Duodenal mucosa (tissue), 2 donors: ENCODE measurements around the gene OR52B6.
A peak's percentile ranks its signal among the peaks of the same experiment; 100 is the strongest.

Experiments
- H3K27ac ChIP-seq: one replicate; pipeline ENCODE4 v1.7.0; 2013; ENCODE audit warnings: low read depth, low read length
- H3K27me3 ChIP-seq, 2 donors: one replicate each; pipeline ENCODE4 v1.7.0; 2013; ENCODE audit warnings: low read length in 2 of 2, control low read depth in 1 of 2; ENCODE audit not compliant: insufficient read depth in 2 of 2, control insufficient read depth in 1 of 2
- H3K36me3 ChIP-seq, 2 donors: one replicate each; pipeline ENCODE4 v1.7.0; 2013; ENCODE audit warnings: low read length in 2 of 2, control low read depth in 1 of 2; ENCODE audit not compliant: insufficient read depth in 2 of 2, control insufficient read depth in 1 of 2
- H3K4me1 ChIP-seq, 2 donors: one replicate each; pipeline ENCODE4 v1.7.0; 2013; ENCODE audit warnings: low read length in 2 of 2, control low read depth in 1 of 2; ENCODE audit not compliant: insufficient read depth in 2 of 2, control insufficient read depth in 1 of 2
- H3K4me3 ChIP-seq, 2 donors: one replicate each; pipeline ENCODE4 v1.7.0; 2013; ENCODE audit warnings: low read length in 2 of 2, low read depth in 1 of 2
- H3K9ac ChIP-seq, 2 donors: one replicate each; pipeline ENCODE4 v1.7.0; 2013; ENCODE audit warnings: low read length in 2 of 2, low read depth in 1 of 2
- H3K9me3 ChIP-seq, 2 donors: one replicate each; pipeline ENCODE4 v1.7.0; 2013; ENCODE audit warnings: low read length in 2 of 2, control low read depth in 1 of 2; ENCODE audit not compliant: control insufficient read depth in 1 of 2

Gene OR52B6

DNA sequence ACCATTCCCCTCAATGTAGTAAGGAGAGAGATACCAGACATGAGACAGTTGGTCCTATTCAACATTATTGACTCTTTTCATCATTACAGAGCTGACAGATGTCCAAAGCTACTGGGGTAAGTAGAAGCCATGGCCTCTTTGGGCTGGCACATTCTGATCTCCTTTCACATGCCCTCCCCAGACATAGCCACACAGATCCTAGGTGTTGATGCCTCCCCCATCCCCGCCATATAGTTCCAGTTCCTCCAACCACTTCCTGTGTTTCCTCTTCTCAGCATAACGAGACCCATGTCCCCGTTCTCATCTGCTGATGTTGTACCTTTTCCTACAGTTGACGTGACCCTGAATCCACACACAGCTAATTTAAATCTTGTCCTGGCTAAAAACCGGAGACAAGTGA, 29.8 kb downstream of the OR52B6 start:
- Histone ChIP-seq H3K36me3 (no peaks in the 10 kb centered on the region), H3K27ac (no peak overlapping the region), H3K9me3 (no peaks in the 10 kb centered on the region), H3K9ac (no peak overlapping the region), H3K27me3 (no peaks in the 10 kb centered on the region), H3K4me3 (no peak overlapping the region), H3K4me1 (no peaks in the 10 kb centered on the region)

- Histone ChIP-seq H3K9me3 (no peaks in the 10 kb centered on the region), H3K36me3 (no peaks in the 10 kb centered on the region), H3K4me3 (no peak overlapping the region), H3K9ac (no peak overlapping the region), H3K4me1 (no peaks in the 10 kb centered on the region), H3K27ac (no peak overlapping the region), H3K27me3 (no peaks in the 10 kb centered on the region)
Observed at GRCh38 chr11:5611627-5612026, 30.9 kb downstream of the OR52B6 start.

DNA sequence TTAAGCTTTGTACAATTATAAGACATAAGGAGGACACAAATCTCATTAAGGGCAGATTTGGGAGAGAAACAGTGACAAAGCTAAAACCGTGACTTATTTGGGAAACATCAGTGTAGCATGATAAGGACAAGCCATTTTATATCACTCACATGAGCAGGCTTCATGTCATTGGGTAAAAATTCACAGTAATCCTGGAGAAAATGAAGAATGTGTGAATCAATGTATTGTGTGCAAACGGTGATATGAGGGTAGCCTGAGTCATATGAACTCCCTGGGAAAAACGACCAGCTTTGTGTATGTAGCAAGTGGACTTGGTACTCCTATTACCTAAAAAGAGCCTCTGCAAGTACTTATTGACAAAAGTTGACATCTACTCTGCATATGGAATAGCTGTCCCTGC, 38.1 kb downstream of the OR52B6 start:
- Histone ChIP-seq H3K4me1 (peaks cover 16 to 18% of the 10 kb centered on the region in 2 donors), H3K27me3 (no peaks in the 10 kb centered on the region), H3K9me3 (no peaks in the 10 kb centered on the region), H3K36me3 (no peaks in the 10 kb centered on the region), H3K9ac (no peak overlapping the region), H3K27ac (no peak overlapping the region), H3K4me3 (no peak overlapping the region)

GRCh38 chr11:5620651-5621521, 40.2 kb downstream of the OR52B6 start:
- Histone ChIP-seq H3K4me3 (no peak overlapping the region), H3K9me3 (no peaks in the 10 kb centered on the region), H3K9ac (no peak overlapping the region), H3K27ac (no peak overlapping the region), H3K4me1 (peaks cover 25 to 30% of the 10 kb centered on the region in 2 donors), H3K27me3 (no peaks in the 10 kb centered on the region), H3K36me3 (no peaks in the 10 kb centered on the region)

GRCh38 chr11:5621580-5621979, 40.9 kb downstream of the OR52B6 start:
- H3K27me3 ChIP-seq = no peaks in the 10 kb centered on the region
- no peaks in the 10 kb centered on the region for H3K9me3 ChIP-seq
- H3K27ac ChIP-seq = no peak overlapping the region
- H3K4me3 ChIP-seq = no peak overlapping the region
- H3K4me1 ChIP-seq = peaks cover 27 to 33% of the 10 kb centered on the region in 2 donors
- no peak overlapping the region for H3K9ac ChIP-seq
- no peaks in the 10 kb centered on the region for H3K36me3 ChIP-seq

GRCh38 chr11:5622802-5623201, 42.1 kb downstream of the OR52B6 start:
- Histone ChIP-seq H3K4me3 (no peak overlapping the region), H3K36me3 (no peaks in the 10 kb centered on the region)

GRCh38 chr11:5624489-5625279, 44.0 kb downstream of the OR52B6 start, which contains the start of gene TRIM34:
Gene TRIM34, plus strand, starts transcription at chr11:5625001. Its CDS starts 7,331 bp downstream, at chr11:5632332.
- Histone ChIP-seq H3K4me3 (peak within 1 kb of the TSS; percentile 73 to 87), H3K36me3 (no peaks in the 10 kb centered on the region), H3K9ac (peak within 1 kb of the TSS; percentile 48 to 63), H3K27ac (peak within 1 kb of the TSS; percentile 45), H3K4me1 (peaks cover 27 to 33% of the 10 kb centered on the region in 2 donors), H3K27me3 (no peaks in the 10 kb centered on the region), H3K9me3 (no peaks in the 10 kb centered on the region)

More at GRCh38 chr11:5622802-5623201, 42.1 kb downstream of the OR52B6 start:
- Histone ChIP-seq H3K9me3 (no peaks in the 10 kb centered on the region), H3K4me1 (peaks cover 27 to 33% of the 10 kb centered on the region in 2 donors), H3K27me3 (no peaks in the 10 kb centered on the region), H3K9ac (no peak overlapping the region), H3K27ac (no peak overlapping the region)

DNA sequence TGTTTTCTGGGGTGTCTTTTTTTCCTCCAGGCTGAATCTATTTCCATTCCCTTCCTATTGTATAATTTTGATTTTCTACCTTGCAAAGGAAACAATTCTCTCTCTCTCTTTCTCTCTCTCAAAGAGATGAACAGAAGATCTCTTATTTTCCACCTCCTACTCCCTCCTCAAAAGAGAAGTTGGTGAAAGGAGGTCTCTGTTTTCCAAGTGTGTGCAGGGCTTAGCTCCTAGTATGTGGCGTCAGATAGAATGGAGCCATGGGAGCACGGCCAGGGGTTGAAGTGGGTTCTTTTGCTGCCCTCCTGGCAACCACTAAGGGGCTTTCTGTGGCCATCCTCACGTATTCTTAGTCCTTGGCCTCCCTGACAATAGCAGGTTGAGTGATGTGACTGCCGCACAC, 44.6 kb downstream of the OR52B6 start:
- Histone ChIP-seq H3K4me3 (peak overlapping the region; percentile 73 to 87), H3K9me3 (no peaks in the 10 kb centered on the region), H3K4me1 (peaks cover 27 to 33% of the 10 kb centered on the region in 2 donors), H3K27me3 (no peaks in the 10 kb centered on the region), H3K36me3 (no peaks in the 10 kb centered on the region), H3K27ac (no peak overlapping the region), H3K9ac (peak overlapping the region; percentile 48 to 63)

- peak overlapping the region; percentile 73 to 87 for H3K4me3 ChIP-seq
- no peak overlapping the region for H3K9ac ChIP-seq
- H3K9me3 ChIP-seq = no peaks in the 10 kb centered on the region
- H3K27ac ChIP-seq = no peak overlapping the region
- no peaks in the 10 kb centered on the region for H3K27me3 ChIP-seq
- H3K36me3 ChIP-seq = no peaks in the 10 kb centered on the region
- peaks cover 20 to 25% of the 10 kb centered on the region in 2 donors for H3K4me1 ChIP-seq
Observed at GRCh38 chr11:5626196-5626595, 45.5 kb downstream of the OR52B6 start.

DNA sequence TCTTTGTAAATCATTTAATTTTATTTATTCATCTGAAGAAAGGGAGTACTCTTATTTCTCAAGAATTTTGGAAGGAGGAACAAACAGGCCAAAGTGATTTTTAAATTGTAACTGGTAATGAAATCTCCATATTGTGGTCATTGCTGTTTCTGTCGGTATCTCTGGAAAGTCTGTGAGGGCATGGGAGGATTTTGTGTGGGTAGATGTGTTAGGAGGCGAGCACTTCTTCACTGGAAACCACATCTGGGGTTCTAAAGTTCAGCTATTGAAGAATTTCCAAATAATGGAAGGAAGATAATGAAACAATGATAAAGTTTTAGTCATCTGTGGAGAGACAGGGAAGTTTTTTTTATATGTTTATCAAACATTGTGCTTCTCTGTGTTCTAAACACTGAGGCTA, 50.7 kb downstream of the OR52B6 start:
- H3K9ac ChIP-seq = no peak overlapping the region

More for the DNA sequence above, 50.7 kb downstream of the OR52B6 start:
- no peaks in the 10 kb centered on the region for H3K4me1 ChIP-seq
- no peak overlapping the region for H3K27ac ChIP-seq
- no peaks in the 10 kb centered on the region for H3K27me3 ChIP-seq
- peaks cover 4 to 24% of the 10 kb centered on the region in 2 donors for H3K36me3 ChIP-seq
- no peaks in the 10 kb centered on the region for H3K9me3 ChIP-seq
- no peak overlapping the region for H3K4me3 ChIP-seq
